ENCODE data around the gene ANKRD36C. TPM values are rescaled to one million over a fixed set of nuclear protein-coding genes. Genes with fewer than 3 reads are reported as not detected.
"Not testable (repeated sequence)": the region's sequence is repeated elsewhere in the genome, so short reads cannot be mapped to it uniquely, and the experiment has no call there.

The ANKRD36C gene
- total and polyA plus RNA-seq, 5 donors from 2014 or later = 15.5 to 118 (median 19.0) TPM

DNA sequence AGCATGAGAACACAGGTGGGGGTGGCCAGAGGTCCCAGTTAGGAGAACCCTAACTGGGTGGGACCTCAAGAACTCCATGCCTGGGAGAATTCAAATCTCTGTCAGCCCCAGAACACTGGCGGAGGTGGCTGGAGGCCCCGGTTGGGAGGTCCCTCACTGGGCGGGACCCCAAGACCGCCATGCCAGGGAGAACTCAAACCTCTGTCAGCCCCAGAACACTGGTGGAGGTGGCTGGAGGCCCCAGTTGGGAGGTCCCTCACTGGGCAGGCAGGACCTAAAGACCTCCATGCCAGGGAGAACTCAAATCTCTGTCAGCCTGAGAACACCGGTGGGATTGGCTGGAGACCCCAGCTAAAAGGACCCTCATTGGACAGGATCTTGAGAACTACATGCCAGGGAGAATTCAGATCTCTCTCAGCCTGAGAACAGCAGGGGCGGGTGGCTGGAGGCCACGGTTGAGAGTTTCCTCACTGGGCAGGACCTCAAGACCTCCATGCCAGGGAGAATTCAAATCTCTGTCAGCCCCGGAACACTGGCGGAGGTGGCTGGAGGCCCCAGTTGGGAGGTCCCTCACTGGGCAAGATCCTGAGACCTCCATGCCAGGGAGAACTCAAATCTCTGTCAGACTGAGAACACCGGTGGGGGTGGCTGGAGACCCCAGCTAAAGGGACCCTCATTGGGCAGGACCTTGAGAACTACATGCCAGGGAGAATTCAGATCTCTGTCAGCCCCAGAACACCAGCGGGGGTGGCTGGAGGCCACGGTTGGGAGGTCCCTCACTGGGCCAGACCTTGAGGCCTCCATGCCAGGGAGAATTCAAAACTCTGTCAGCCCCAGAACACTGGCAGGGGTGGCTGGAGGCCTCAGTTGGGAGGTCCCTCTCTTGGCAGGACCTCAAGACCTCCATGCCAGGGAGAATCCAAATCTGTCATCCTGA, 157.3 kb downstream of the ANKRD36C start:
- not testable (repeated sequence) for DNase-seq; H3K27me3 Mint-ChIP-seq; H3K4me1 ChIP-seq (ENCODE audit: control insufficient read depth, insufficient read depth, low read length, poor library complexity, severe bottlenecking); H3K27me3 ChIP-seq (ENCODE audit: control insufficient read depth, insufficient read depth, low read length); ATAC-seq (ENCODE audit: low read depth in 2 of 2); H3K4me1 Mint-ChIP-seq; H3K27ac ChIP-seq (ENCODE audit: insufficient read depth, low read length, poor library complexity, severe bottlenecking); H3K4me3 ChIP-seq (ENCODE audit: low read depth, low read length); H3K9me3 ChIP-seq (ENCODE audit: control insufficient read depth in 2 of 2, low read length in 2 of 2); H3K4me3 Mint-ChIP-seq; H3K27ac Mint-ChIP-seq
- H3K36me3 ChIP-seq (ENCODE audit: control insufficient read depth, insufficient read depth, low read length) = peaks cover 16% of the 10 kb centered on the region
- Mint-ChIP-seq H3K36me3 (peaks cover 39% of the 10 kb centered on the region), H3K9me3 (peaks cover 2 to 17% (median 7%) of the 10 kb centered on the region in 7 donors)

DNA sequence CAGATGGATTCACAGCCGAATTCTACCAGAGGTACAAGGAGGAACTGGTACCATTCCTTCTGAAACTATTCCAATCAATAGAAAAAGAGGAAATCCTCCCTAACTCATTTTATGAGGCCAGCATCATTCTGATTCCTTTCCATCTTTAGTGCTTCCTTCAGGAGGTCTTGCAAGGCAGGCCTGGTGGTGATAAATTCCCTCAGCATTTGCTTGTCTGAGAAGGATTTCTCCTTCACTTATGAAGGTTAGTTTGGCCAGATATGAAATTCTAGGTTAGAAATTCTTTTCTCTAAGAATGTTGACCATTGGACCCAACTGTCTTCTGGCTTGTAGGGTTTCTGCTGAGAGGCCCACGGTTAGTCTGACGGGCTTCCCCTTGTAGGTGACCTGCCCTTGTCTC, 167.4 kb downstream of the ANKRD36C start:
- H3K27ac Mint-ChIP-seq; H3K27me3 ChIP-seq (ENCODE audit: control insufficient read depth, insufficient read depth, low read length); H3K4me1 Mint-ChIP-seq; H3K4me3 ChIP-seq (ENCODE audit: low read depth, low read length); H3K27ac ChIP-seq (ENCODE audit: insufficient read depth, low read length, poor library complexity, severe bottlenecking); H3K27me3 Mint-ChIP-seq; H3K36me3 ChIP-seq (ENCODE audit: control insufficient read depth, insufficient read depth, low read length); ATAC-seq (ENCODE audit: low read depth in 2 of 2); H3K4me1 ChIP-seq (ENCODE audit: control insufficient read depth, insufficient read depth, low read length, poor library complexity, severe bottlenecking); H3K4me3 Mint-ChIP-seq; DNase-seq: not testable (repeated sequence)
- peaks cover 16 to 53% of the 10 kb centered on the region in 2 experiments for H3K9me3 ChIP-seq (ENCODE audit: control insufficient read depth in 2 of 2, low read length in 2 of 2)
- peaks cover 18% of the 10 kb centered on the region for H3K36me3 Mint-ChIP-seq
- H3K9me3 Mint-ChIP-seq = peaks cover 0 to 54% (median 18%) of the 10 kb centered on the region in 7 donors

DNA sequence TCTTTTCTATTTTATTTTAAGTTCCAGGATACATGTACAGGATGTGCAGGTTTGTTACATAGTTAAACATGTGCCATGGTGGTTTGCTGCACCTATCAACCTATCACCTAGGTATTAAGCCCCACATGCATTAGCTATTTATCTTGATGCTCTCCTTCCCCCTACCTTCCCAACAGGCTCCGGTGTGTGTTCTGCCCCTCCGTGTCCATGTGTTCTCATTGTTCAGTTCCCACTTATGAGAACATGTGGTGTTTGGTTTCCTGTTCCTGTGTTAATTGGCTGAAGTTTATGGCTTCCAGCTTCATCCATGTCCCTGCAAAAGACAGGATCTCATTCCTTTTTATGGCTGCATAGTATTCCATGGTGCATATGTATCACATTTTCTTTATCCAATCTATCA, 174.1 kb downstream of the ANKRD36C start:
- H3K9me3 ChIP-seq (ENCODE audit: control insufficient read depth in 2 of 2, low read length in 2 of 2) = peaks cover 24 to 45% of the 10 kb centered on the region in 2 experiments
- H3K4me1 ChIP-seq (ENCODE audit: control insufficient read depth, insufficient read depth, low read length, poor library complexity, severe bottlenecking); H3K27ac Mint-ChIP-seq; H3K36me3 ChIP-seq (ENCODE audit: control insufficient read depth, insufficient read depth, low read length); DNase-seq; H3K4me1 Mint-ChIP-seq; H3K27me3 ChIP-seq (ENCODE audit: control insufficient read depth, insufficient read depth, low read length); H3K4me3 ChIP-seq (ENCODE audit: low read depth, low read length); H3K4me3 Mint-ChIP-seq; H3K27ac ChIP-seq (ENCODE audit: insufficient read depth, low read length, poor library complexity, severe bottlenecking); ATAC-seq (ENCODE audit: low read depth in 2 of 2); H3K27me3 Mint-ChIP-seq: not testable (repeated sequence)
- Mint-ChIP-seq H3K36me3 (peaks cover 42% of the 10 kb centered on the region), H3K9me3 (peaks cover 6 to 55% (median 23%) of the 10 kb centered on the region in 7 donors)

DNA sequence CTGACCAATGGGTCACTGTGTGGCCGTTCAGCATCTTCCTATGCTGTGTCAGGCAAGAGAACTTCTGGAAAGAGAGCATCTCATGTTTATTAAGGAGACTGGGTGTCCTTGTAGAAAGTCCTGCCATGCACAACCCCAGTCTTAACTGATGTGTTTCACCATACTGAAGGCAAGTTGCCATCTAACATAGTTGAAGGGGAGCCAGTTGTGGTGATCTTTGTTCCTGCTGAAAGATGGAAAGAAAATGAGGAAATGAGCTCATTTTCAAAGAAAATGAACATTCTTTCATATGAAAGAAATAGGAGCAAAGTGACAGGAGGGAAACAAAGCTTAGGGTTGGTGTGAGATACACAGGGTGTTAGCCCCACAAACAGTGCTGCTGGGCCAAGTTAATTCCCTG, 178.3 kb downstream of the ANKRD36C start:
- H3K27ac Mint-ChIP-seq; ATAC-seq (ENCODE audit: low read depth in 2 of 2); H3K27ac ChIP-seq (ENCODE audit: insufficient read depth, low read length, poor library complexity, severe bottlenecking); H3K36me3 ChIP-seq (ENCODE audit: control insufficient read depth, insufficient read depth, low read length); H3K4me1 ChIP-seq (ENCODE audit: control insufficient read depth, insufficient read depth, low read length, poor library complexity, severe bottlenecking); H3K4me1 Mint-ChIP-seq; DNase-seq; H3K27me3 ChIP-seq (ENCODE audit: control insufficient read depth, insufficient read depth, low read length); H3K27me3 Mint-ChIP-seq; H3K4me3 ChIP-seq (ENCODE audit: low read depth, low read length): not testable (repeated sequence)
- peaks cover 13 to 23% of the 10 kb centered on the region in 2 experiments for H3K9me3 ChIP-seq (ENCODE audit: control insufficient read depth in 2 of 2, low read length in 2 of 2)
- Mint-ChIP-seq H3K36me3 (peaks cover 44% of the 10 kb centered on the region), H3K9me3 (peaks cover 4 to 33% (median 15%) of the 10 kb centered on the region in 7 donors), H3K4me3 (peak overlapping the region in 1 of 4 donors; percentile 10)

DNA sequence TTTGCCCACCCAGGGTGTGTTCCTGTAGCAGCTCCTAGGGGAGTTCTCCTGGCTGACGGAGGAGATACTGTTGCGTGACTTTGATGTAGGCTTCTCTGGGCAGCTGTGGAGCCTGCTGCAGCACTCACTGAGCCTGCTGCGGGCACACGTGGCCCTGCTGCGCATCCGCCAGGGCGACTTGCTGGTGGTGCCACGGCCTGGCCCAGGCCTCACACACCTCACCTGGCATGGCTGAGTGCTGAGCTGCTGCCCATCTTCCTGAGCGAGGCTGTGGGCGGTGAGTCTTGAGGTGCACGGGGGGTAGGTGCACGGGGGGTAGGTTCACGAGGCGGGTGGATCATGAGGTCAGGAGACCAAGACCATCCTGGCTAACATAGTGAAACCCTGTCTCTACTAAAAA, 191.7 kb downstream of the ANKRD36C start:
- DNase-seq = no peak
- H3K36me3 Mint-ChIP-seq = peaks cover 10% of the 10 kb centered on the region
- peaks cover 0 to 5% (median 0%) of the 10 kb centered on the region in 4 donors for H3K4me1 Mint-ChIP-seq
- no peak overlapping the region for H3K27ac Mint-ChIP-seq
- Histone ChIP-seq H3K27ac (ENCODE audit: insufficient read depth, low read length, poor library complexity, severe bottlenecking) (no peak overlapping the region), H3K27me3 (ENCODE audit: control insufficient read depth, insufficient read depth, low read length) (no peaks in the 10 kb centered on the region), H3K36me3 (ENCODE audit: control insufficient read depth, insufficient read depth, low read length) (no peaks in the 10 kb centered on the region), H3K4me1 (ENCODE audit: control insufficient read depth, insufficient read depth, low read length, poor library complexity, severe bottlenecking) (no peaks in the 10 kb centered on the region), H3K9me3 (ENCODE audit: control insufficient read depth in 2 of 2, low read length in 2 of 2) (peaks cover 4 to 6% of the 10 kb centered on the region in 2 experiments), H3K4me3 (ENCODE audit: low read depth, low read length) (no peak overlapping the region)
- H3K27me3 Mint-ChIP-seq = no peaks in the 10 kb centered on the region
- peak in 1 of 2 donors; percentile 13 for ATAC-seq (ENCODE audit: low read depth in 2 of 2)
- peaks cover 0 to 28% (median 10%) of the 10 kb centered on the region in 7 donors for H3K9me3 Mint-ChIP-seq
- no peak overlapping the region for H3K4me3 Mint-ChIP-seq

- not testable (repeated sequence) for H3K27me3 Mint-ChIP-seq; H3K27ac ChIP-seq (ENCODE audit: insufficient read depth, low read length, poor library complexity, severe bottlenecking); H3K4me3 ChIP-seq (ENCODE audit: low read depth, low read length); DNase-seq; H3K36me3 ChIP-seq (ENCODE audit: control insufficient read depth, insufficient read depth, low read length); H3K9me3 ChIP-seq (ENCODE audit: control insufficient read depth in 2 of 2, low read length in 2 of 2); H3K4me1 Mint-ChIP-seq; H3K27me3 ChIP-seq (ENCODE audit: control insufficient read depth, insufficient read depth, low read length); H3K4me1 ChIP-seq (ENCODE audit: control insufficient read depth, insufficient read depth, low read length, poor library complexity, severe bottlenecking); H3K27ac Mint-ChIP-seq; H3K4me3 Mint-ChIP-seq; H3K36me3 Mint-ChIP-seq
- ATAC-seq (ENCODE audit: low read depth in 2 of 2) = peak in 1 of 2 donors; percentile 12
- H3K9me3 Mint-ChIP-seq = peaks cover 0 to 22% (median 7%) of the 10 kb centered on the region in 7 donors
Observed at GRCh38 chr2:95799147-95799889, 192.3 kb downstream of the ANKRD36C start.

DNA sequence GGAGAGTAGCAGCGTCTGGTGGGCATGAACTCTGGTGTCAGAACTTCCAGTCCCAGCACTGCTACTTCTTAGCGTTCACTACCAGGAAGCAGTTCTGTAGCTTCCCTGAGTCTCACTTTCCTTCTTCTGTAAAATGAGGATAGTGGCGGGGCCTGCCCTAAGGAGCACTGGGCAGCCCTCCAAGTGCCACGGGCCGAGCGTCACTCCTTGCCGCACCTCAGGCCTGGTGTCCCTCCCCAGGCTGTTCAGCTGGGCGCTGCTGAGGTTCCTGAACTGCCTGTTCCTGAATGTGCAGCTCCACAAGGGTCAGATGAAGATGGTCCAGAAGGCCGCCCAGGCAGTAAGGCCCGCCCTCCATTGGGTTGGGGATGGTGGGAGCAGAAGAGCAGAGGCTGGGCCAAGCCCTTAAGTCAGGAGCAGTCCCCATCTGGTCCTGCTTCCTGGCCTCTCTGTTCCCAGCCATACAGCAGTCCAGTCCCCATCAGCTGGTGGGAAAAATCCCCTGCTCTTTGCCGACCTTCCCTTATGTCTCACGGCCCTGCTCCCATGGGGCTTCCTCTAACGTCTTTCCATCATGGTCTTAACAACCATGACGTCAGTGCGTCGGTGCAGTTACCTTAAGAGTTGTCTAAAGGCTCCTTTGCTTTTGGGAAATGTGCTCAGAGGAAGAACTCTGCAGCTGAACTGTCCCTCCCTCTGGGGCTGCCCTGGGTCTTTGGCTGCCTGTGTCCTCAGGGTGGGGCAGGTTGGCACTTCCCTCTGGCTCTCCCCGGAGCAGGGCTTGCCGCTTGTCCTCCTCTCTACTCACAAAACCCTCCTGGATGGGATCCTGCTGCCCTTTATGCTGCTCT, 195.2 kb downstream of the ANKRD36C start:
- peaks cover 0 to 10% (median 5%) of the 10 kb centered on the region in 7 donors for H3K9me3 Mint-ChIP-seq
- not testable (repeated sequence) for H3K4me3 ChIP-seq (ENCODE audit: low read depth, low read length); H3K4me1 Mint-ChIP-seq; H3K36me3 ChIP-seq (ENCODE audit: control insufficient read depth, insufficient read depth, low read length); DNase-seq; ATAC-seq (ENCODE audit: low read depth in 2 of 2); H3K36me3 Mint-ChIP-seq; H3K4me1 ChIP-seq (ENCODE audit: control insufficient read depth, insufficient read depth, low read length, poor library complexity, severe bottlenecking); H3K27ac ChIP-seq (ENCODE audit: insufficient read depth, low read length, poor library complexity, severe bottlenecking); H3K4me3 Mint-ChIP-seq; H3K9me3 ChIP-seq (ENCODE audit: control insufficient read depth in 2 of 2, low read length in 2 of 2); H3K27me3 Mint-ChIP-seq; H3K27me3 ChIP-seq (ENCODE audit: control insufficient read depth, insufficient read depth, low read length); H3K27ac Mint-ChIP-seq

Measured in CD4-positive, CD25-positive, alpha-beta regulatory T cell (primary cell).